ENCODE results near the gene UBR3.
"Not testable (repeated sequence)": the region's sequence is repeated elsewhere in the genome, so short reads cannot be mapped to it uniquely, and the experiment has no call there.

The UBR3 gene, protein sequence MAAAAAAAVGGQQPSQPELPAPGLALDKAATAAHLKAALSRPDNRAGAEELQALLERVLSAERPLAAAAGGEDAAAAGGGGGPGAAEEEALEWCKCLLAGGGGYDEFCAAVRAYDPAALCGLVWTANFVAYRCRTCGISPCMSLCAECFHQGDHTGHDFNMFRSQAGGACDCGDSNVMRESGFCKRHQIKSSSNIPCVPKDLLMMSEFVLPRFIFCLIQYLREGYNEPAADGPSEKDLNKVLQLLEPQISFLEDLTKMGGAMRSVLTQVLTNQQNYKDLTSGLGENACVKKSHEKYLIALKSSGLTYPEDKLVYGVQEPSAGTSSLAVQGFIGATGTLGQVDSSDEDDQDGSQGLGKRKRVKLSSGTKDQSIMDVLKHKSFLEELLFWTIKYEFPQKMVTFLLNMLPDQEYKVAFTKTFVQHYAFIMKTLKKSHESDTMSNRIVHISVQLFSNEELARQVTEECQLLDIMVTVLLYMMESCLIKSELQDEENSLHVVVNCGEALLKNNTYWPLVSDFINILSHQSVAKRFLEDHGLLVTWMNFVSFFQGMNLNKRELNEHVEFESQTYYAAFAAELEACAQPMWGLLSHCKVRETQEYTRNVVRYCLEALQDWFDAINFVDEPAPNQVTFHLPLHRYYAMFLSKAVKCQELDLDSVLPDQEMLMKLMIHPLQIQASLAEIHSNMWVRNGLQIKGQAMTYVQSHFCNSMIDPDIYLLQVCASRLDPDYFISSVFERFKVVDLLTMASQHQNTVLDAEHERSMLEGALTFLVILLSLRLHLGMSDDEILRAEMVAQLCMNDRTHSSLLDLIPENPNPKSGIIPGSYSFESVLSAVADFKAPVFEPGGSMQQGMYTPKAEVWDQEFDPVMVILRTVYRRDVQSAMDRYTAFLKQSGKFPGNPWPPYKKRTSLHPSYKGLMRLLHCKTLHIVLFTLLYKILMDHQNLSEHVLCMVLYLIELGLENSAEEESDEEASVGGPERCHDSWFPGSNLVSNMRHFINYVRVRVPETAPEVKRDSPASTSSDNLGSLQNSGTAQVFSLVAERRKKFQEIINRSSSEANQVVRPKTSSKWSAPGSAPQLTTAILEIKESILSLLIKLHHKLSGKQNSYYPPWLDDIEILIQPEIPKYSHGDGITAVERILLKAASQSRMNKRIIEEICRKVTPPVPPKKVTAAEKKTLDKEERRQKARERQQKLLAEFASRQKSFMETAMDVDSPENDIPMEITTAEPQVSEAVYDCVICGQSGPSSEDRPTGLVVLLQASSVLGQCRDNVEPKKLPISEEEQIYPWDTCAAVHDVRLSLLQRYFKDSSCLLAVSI (N-terminal part only)

DNA sequence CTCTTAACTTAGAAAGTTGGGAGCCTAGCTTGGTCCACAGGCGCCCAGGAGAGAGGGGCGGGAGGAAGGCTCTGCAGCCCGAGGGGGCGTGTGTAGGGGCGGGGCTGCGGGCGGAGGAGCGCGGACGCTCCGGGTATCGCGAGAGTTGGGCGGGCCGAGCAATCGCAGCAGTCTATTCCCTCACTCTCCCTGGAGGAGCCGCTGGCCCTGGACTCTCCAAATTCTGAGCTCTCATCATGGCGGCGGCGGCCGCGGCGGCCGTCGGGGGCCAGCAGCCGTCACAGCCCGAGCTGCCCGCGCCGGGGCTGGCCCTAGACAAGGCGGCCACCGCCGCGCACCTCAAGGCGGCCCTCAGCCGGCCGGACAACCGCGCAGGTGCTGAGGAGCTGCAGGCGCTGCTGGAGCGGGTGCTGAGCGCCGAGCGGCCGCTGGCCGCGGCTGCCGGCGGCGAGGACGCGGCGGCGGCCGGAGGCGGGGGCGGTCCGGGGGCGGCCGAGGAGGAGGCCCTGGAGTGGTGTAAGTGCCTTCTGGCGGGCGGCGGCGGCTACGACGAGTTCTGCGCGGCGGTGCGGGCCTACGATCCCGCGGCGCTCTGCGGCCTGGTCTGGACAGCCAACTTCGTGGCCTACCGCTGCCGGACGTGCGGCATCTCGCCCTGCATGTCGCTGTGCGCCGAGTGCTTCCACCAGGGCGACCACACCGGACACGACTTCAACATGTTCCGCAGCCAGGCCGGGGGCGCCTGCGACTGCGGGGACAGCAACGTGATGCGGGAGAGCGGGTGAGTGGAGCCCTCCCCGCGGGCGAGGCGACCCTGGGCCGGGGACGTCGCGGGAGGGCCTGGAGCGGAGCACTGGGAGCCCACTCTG lies at the start of gene UBR3:
Gene UBR3, plus strand, starts transcription at position 183 of the 869 bp plus-strand sequence. Its CDS starts 54 bp downstream, at position 237.
- DNase-seq (ENCODE audit: low read depth in 2 of 2), result peak; percentile 73 to 76

DNA sequence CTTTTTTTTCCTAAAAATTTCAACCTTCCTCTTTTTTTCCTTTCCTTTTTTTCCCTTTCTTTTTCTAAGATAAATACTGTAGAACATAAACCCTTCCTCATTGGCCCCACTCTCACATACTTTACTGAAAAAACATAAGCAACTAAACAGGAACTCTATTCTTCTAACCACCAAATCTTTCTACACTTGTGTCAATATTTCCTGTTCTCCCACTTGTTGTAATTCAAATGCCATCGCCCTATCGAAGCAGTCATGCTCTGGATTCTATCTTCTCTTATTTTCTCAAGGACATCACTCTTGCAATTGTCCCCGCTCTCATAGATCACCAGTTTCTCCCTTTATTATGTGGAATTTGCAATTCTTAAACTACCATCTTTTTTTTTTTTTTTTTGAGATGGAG lies 48.8 kb upstream of the UBR3 start:
- DNase-seq (ENCODE audit: low read depth in 2 of 2), result no peak

DNA sequence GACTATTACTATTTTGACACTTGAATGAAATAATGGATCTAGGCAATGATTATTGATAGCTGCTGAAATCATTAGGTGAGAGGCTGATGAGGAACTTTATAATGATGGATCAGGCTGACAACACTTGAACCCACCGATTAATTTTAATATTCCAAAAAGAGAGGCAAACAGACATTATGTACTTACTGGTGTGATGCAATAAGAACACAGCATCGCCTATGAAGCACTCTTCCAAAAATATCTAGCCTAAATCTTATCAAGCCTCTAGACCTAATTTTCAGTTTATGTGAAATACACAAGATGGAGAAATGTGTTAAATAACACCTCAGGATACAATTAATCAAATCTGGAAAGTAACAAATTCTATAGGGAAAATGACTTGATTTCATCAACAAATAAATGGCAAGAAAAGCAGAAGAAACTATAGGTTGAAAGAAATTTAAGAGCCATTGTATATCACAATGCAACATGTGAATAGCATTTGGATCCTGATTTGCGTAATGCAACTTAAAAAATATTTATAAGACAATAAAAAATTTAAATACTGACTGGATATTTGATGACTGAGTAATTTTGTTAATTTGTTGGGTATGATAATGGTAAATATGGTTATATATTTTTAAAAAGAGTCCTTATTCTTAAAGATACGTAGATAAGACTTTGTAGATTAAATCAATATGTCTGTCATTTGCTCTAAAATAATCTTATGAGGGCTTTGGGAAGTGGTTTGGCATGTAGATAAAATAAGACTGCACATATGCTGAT lies 45.8 kb upstream of the UBR3 start:
- no peak for DNase-seq (ENCODE audit: low read depth in 2 of 2)

DNA sequence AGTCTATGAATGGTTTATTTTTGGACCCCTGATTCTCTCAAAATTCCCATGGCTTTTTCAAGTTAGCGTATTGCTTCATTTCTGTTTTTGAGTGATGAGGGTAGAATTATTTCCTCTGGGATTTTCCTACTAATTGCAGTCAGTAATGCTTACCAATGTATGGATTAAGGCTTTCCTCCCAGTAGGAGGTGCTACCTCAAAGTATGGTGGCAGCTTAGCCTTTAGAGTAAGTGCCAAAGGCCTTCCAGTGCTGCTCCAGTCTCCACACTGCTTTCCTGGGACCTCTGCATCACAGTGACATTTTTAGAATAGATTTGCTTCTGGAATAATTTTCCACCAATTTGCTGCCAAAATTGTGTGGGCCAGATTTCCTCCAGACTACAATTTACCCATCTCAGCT lies 44.7 kb upstream of the UBR3 start:
- DNase-seq (ENCODE audit: low read depth in 2 of 2), result no peak

DNA sequence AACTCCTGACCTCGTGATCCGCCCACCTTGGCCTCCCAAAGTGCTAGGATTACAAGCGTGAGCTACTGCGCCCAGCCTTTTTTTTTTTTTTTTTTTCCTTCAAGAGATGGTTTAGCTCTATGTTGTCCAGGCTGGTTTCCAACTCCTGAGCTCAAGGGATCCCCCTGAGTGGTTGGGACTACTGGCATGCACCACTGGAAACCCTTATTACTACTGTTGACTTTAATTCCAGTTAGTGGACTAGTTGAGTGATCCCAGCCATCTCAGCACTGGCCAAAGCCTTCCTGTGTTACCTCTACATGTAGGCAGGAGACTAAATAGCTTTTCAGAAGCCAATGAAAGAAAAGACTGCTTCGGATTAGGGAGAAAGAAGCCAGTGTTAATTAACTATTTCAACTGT lies 36.7 kb upstream of the UBR3 start:
- no peak for DNase-seq (ENCODE audit: low read depth in 2 of 2)

DNA sequence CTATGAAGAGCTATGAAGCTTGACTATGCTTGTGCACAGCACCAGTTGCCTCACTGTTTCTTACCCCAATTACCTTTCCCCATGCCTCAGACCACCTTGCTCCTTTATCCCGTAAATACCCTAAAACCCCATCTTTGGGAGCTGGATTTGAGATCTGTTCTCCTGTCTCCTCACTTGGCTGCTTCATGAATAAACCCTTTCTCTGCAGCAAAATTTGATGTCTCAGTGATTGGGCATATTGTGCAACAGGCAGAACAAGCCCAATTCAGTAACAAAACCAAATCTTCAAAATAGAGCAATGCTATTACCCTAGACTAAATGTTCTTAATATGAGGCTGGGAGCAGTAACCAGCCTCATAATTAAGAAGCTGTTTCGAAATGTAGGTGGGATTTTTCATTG lies 32.1 kb upstream of the UBR3 start:
- no peak for DNase-seq (ENCODE audit: low read depth in 2 of 2)

DNA sequence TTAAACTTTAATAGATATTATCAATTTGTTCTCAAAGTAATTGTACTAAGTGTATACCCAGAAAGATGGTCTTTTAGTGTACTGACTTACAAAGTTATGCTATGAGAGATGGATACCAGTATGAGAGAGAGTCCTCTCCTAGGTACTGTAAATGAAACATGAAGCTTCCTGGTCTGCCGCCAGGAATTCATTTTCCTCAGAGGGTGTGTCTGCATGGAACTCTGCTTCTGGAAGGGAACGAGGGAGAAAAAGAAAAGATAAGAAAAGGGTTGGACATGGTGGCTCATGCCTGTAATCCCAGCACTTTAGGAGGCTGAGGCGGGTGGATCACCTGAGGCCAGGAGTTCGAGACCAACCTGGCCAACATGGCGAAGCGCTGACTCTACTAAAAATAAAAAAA lies 30.8 kb upstream of the UBR3 start:
- DNase-seq (ENCODE audit: low read depth in 2 of 2), result no peak

DNA sequence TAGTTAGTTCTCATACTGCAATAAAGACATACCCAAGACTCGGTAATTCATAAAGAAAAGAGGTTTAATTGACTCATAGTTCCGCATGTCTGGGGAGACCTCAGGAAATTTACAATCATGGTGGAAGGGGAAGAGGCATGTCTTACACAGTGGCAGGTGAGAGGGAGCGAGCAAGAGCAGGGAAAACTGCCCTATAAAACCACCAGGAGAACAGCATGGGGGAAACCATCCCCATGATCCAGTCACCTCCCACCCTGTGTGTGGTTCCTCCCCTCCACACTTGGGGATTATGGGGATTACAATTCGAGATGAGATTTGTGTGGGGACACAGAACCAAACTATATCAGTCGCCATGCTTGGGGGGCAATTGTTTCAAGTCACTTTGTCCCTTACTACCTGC lies 29.7 kb upstream of the UBR3 start:
- no peak for DNase-seq (ENCODE audit: low read depth in 2 of 2)

DNA sequence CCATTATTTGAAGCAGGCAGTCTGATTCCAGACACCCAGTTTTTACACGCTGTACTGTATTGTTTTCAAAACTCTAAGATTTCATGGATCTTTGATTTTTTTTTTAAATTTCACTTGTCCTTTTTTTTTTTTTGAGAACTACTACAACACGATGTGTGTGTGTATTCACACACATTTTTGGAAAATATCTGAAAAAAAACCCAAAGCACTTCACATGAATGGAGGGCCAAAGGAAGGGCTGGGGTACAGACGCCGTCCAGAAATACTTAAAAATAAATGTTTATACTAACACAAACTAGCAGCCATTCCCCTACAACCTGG lies 28.9 kb upstream of the UBR3 start:
- no peak for DNase-seq (ENCODE audit: low read depth in 2 of 2)

DNA sequence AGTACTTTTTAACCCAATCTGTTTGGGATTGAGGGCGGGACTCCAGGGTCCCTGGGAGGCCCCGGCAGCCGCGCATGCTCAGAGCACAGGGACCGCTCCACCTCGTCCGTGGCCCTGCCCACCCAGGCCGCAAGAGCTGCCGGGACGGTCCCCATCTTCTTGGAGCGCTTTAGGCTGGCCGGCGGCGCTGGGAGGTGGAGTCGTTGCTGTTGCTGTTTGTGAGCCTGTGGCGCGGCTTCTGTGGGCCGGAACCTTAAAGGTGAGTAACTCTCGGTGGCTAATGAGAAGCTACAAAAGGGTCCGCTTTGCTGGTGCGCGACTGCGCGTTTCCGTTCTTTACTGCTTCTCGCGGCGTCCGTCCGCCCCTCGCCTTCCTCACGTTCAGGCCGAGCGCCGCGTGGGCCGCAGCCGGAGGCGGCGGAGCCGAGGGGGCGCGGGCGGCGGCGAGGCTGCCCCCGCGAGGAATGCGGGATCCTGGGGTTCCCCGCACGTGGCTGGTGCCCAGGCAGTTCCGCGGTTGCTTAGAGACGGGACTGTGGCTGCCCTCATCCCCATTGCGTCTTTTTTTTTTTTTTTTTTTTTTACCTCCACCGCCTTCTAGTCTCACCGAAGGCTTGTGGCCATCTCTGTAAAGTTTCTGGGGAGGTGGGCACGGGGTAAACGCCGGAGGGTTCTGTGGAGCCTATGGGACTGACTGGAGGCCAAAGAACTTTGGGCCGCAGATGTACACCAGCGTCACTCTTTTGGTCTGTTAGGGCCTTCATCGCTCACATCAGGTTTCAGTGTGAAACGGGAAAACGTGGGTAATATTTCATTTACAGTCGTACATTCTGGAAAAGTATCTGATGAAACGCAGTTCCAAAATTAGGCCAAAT lies 28.3 kb upstream of the UBR3 start, which contains the start of gene SSB:
Gene SSB, plus strand, starts transcription at position 154 of the 875 bp plus-strand sequence. CDS start 2,090 bp downstream, outside the sequence.
- DNase-seq (ENCODE audit: low read depth in 2 of 2), result peak; percentile 86 to 91

DNA sequence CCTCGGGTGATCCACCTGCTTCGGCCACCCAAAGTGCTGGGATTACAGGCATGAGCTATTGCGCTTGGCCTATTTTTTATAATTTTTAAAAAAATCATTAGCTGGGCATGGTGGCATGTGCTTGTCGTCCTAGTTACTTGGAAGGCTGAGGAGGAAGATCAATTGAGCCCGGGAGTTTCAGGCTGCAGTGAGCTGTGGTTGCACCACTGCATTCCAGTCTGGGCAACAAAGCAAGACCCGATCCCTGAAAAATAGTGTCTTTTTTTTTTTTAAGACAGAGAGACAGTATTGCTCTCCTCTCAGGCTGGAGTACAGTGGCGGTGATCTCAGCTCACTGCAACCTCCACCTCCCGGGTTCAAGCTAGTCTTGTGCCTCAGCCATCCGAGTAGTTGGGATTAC lies 23.8 kb upstream of the UBR3 start:
- DNase-seq (ENCODE audit: low read depth in 2 of 2), result no peak

DNA sequence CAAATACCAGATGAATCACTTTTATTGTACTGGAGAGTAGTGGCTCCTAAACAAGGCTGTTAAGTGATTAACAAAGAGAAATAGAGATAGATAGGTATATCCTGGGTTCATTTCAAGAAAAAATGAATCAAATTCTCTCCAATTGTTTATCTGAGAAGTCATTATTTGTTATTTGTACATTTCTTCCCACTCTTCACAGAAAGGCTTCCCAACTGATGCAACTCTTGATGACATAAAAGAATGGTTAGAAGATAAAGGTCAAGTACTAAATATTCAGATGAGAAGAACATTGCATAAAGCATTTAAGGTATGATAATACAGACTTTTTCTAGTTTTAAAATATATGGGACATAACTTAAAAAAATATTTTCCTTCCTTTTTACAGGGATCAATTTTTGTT lies 20.7 kb upstream of the UBR3 start:
- no peak for DNase-seq (ENCODE audit: low read depth in 2 of 2)

DNA sequence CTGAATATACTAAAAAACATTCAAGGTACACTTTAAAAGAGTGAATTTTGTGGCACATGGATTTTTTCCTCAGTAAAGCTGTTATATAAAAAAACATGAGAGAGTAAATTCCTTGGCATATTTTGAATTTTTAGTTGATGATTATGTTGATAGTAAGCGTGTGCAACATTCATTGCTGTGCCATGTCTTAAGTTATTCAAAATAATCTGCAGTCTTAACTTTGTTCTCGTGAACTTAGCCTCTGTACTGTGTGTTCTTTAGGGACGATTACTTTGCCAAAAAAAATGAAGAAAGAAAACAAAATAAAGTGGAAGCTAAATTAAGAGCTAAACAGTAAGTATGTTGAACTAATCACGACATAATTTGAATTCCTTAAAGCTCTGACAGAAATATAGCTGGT lies 19.0 kb upstream of the UBR3 start:
- DNase-seq (ENCODE audit: low read depth in 2 of 2), result no peak

DNA sequence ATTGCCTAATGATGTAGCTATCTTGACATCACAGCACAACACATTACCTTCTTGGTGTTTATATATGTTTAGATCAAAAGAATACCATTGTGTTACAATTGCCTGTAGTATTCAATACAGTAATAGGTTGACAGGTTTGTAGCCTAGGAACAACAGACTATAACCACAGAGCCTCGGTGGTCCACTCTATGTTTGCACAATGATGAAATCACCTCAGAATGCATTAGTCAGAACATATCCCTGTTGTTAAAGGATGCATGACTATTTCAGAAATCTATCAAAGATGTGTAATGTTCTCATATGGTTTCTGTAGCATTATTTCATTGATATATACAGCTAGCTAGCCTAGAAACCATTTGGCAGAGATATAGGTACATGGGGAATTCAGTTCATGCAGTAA lies 11.4 kb upstream of the UBR3 start:
- no peak for DNase-seq (ENCODE audit: low read depth in 2 of 2)

DNA sequence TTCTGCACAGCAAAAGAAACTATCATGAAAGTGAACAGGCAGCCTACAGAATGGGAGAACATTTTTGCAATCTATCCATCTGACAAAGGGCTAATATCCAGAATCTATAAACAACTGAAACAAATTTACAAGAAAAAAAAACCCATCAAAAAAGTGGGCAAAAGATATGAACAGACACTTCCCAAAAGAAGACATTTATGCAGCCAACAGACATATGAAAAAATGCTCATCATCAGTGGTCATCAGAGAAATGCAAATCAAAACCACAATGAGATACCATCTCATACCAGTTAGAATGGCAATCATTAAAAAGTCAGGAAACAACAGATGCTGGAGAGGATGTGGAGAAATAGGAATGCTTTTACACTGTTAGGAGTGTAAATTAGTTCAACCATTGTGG lies 10.3 kb upstream of the UBR3 start:
- not testable (repeated sequence) for DNase-seq (ENCODE audit: low read depth in 2 of 2)

DNA sequence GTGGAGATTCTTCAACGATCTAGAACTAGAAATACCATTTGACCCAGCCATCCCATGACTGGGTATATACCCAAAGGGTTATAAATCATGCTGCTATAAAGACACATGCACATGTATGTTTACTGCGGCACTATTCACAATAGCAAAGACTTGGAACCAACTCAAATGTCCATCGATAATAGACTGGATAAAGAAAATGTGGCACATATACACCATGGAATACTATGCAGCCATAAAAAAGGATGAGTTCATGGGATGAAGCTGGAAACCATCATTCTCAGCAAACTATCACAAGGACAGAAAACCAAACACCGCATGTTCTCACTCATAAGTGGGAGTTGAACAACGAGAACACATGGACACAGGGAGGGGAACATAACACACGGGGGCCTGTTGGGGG lies 9.9 kb upstream of the UBR3 start:
- not testable (repeated sequence) for DNase-seq (ENCODE audit: low read depth in 2 of 2)

DNA sequence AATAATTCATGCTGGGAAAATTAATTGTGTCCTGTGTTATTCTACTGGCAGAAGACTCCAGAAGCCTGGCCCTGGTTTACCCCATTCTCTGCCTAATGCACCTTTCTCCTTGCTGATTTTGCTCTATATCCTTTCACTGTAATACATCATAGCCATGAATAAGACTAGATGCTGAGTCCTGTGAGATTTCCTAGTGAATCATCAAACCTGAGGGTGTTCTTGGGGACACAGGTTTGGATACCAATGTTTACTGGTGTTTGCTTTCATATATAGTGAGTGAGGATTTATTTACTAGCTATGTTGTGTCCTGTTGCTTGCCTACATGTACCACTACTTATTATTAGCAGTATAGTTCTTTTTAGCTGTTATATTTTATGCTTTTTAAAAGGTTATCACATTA lies 9.0 kb upstream of the UBR3 start:
- DNase-seq (ENCODE audit: low read depth in 2 of 2), result no peak

DNA sequence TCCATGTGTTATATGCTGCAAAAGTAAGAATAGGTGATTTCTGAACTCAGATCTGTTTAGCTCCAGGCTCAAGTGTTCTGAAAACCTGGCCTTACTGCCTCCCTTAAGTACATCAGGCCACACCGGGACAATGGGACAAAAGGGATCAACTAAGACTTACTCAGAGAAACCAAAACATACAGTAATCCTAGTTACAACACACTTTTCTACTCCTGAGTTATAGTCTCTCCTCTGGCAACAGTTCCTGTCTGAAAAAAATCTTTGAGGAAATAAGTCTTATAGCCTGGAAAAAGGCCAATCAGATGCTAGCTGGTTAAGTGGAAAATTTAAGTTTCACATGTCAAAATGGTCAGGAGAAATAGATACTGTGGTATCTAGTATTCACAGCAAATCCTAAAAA lies 8.1 kb upstream of the UBR3 start:
- DNase-seq (ENCODE audit: low read depth in 2 of 2), result no peak

DNA sequence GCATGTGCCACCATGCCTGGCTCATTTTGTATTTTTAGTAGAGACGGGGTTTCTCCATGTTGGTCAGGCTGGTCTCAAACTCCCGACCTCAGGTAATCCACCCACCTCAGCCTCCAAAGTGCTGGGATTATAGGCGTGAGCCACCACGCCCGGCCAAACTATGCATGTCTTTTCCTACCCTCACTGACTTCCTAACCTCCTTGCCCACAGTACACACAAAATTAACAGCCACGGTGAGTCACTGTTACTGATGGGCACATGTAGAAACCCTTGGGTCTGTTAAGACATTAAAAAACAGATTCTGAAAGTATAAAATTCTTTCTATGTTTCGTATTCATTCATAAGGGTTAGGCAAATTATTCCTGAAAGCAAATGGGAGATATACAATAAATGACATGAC lies 7.2 kb upstream of the UBR3 start:
- not testable (repeated sequence) for DNase-seq (ENCODE audit: low read depth in 2 of 2)
